Colonic mucosa (tissue), 4 donors: ENCODE measurements around the gene SLIT3. TPM values are rescaled to one million over a fixed set of nuclear protein-coding genes. Genes with fewer than 3 reads are reported as not detected.

ENCODE experiments used
- DNase-seq: peaks from one replicate; pipeline ENCODE4 v3.0.0-alpha.2; 2020
- H3K27ac ChIP-seq: fragments of 200-600 bp; one replicate; pipeline ENCODE4 v1.8.0; 2021
- H3K27me3 ChIP-seq: fragments of 200-600 bp; one replicate; pipeline ENCODE4 v1.8.0; 2021
- H3K36me3 ChIP-seq: fragments of 200-600 bp; one replicate; pipeline ENCODE4 v1.8.0; 2021
- H3K4me1 ChIP-seq: fragments of 200-600 bp; one replicate; pipeline ENCODE4 v1.8.0; 2021; ENCODE audit warnings: mild to moderate bottlenecking
- H3K4me3 ChIP-seq: fragments of 200-600 bp; one replicate; pipeline ENCODE4 v1.8.0; 2021
- H3K9ac ChIP-seq, 2 donors: one replicate each; pipeline ENCODE4 v1.7.0; 2013; ENCODE audit warnings: control low read depth in 2 of 2, low read depth in 2 of 2, low read length in 2 of 2
- H3K9me3 ChIP-seq: fragments of 200-600 bp; one replicate; pipeline ENCODE4 v1.8.0; 2021
- CTCF ChIP-seq: fragments of 200-600 bp; IDR thresholded peaks from one replicate; pipeline ENCODE4 v1.8.0; 2022; ENCODE audit warnings: antibody characterized with exemption, mild to moderate bottlenecking
- intact Hi-C: fragments of 100-400 bp; cut with DNase I; formaldehyde crosslinking; loops from one replicate; pipeline ENCODE4 v1.14.1; 2022
- total RNA-seq, 2 donors: library from RNA; stranded (reverse); fragmentation: NEBNext Ultra II Directional in 1 of 2; extraction: Animal tissue kit (Norgen Biotek cat#: 25700) in 1 of 2; gene quantifications; one replicate each; pipeline ENCODE4 v1.2.1, GENCODE V29; 2021
- donor health status: healthy.
- donor health status: DM: no; HTN: no; CAD: no.
- donor health status: DM: no; HTN: no; CAD: no.

SLIT3 gene
- total RNA-seq, 2 donors from 2014 or later = 3.4 to 7.6 TPM

DNA sequence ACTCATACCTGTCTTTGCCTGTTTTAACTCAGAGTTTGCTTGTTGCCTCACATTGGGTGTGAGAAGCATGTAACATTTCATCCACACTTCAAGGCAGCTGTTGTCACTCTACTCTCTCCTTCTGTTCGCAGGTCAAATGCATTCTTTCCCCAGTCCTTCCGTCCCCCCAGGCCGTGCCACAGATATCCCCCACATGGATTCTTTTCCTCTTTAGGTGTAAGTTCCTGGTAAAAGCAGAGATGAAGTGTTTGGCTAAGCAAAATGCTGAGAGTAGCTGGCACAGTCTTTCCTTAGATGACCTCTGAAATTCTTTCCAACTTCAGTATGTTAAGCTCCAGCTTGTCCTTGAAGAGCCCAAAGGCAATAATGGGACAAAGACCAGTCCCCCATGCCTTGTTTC lies 328.2 kb downstream of the SLIT3 start:
- Histone ChIP-seq H3K9ac (no peak overlapping the region), H3K27ac (no peak overlapping the region), H3K27me3 (no peaks in the 10 kb centered on the region), H3K4me3 (no peak overlapping the region), H3K9me3 (no peaks in the 10 kb centered on the region), H3K36me3 (no peaks in the 10 kb centered on the region), H3K4me1 (no peaks in the 10 kb centered on the region)
- DNase-seq = no peak
- intact Hi-C loops = no loop called here
- no peak for TF ChIP-seq CTCF

GRCh38 chr5:168971100-168971499 lies 329.8 kb downstream of the SLIT3 start:
- H3K9me3 ChIP-seq = no peaks in the 10 kb centered on the region
- intact Hi-C loops = no loop called here
- H3K27me3 ChIP-seq = no peaks in the 10 kb centered on the region
- no peak overlapping the region for H3K4me3 ChIP-seq
- DNase-seq = no peak
- TF ChIP-seq CTCF = no peak
- H3K27ac ChIP-seq = no peak overlapping the region
- H3K36me3 ChIP-seq = no peaks in the 10 kb centered on the region
- H3K9ac ChIP-seq = no peak overlapping the region
- H3K4me1 ChIP-seq = no peaks in the 10 kb centered on the region

- intact Hi-C loops = no loop called here
- DNase-seq = no peak
- TF ChIP-seq CTCF = no peak
These were observed 331.5 kb downstream of the SLIT3 start for GRCh38 chr5:168969326-168969886.

GRCh38 chr5:168967882-168968620 lies 332.9 kb downstream of the SLIT3 start:
- Histone ChIP-seq H3K9ac (no peak overlapping the region), H3K27me3 (no peaks in the 10 kb centered on the region), H3K27ac (no peak overlapping the region), H3K36me3 (no peaks in the 10 kb centered on the region), H3K4me1 (no peaks in the 10 kb centered on the region), H3K9me3 (no peaks in the 10 kb centered on the region), H3K4me3 (no peak overlapping the region)
- intact Hi-C loops = no loop called here
- TF ChIP-seq CTCF = no peak
- DNase-seq = no peak

More at GRCh38 chr5:168969326-168969886, 331.5 kb downstream of the SLIT3 start:
- Histone ChIP-seq H3K27me3 (no peaks in the 10 kb centered on the region), H3K36me3 (no peaks in the 10 kb centered on the region), H3K4me3 (no peak overlapping the region), H3K4me1 (no peaks in the 10 kb centered on the region), H3K9ac (no peak overlapping the region), H3K9me3 (no peaks in the 10 kb centered on the region), H3K27ac (no peak overlapping the region)

- intact Hi-C loops = no loop called here
- Histone ChIP-seq H3K27me3 (no peaks in the 10 kb centered on the region), H3K27ac (no peak overlapping the region), H3K9me3 (no peaks in the 10 kb centered on the region), H3K36me3 (no peaks in the 10 kb centered on the region), H3K4me3 (no peak overlapping the region), H3K9ac (no peak overlapping the region), H3K4me1 (no peaks in the 10 kb centered on the region)
- no peak for DNase-seq
- TF ChIP-seq CTCF = no peak
These were observed 335.3 kb downstream of the SLIT3 start for GRCh38 chr5:168965638-168966037.
